NCI-H526 treated with DMSO at 0.1 percent for 48 hours (cell line): Measurements from ENCODE around the gene CRADD.
"Not testable (repeated sequence)": the region's sequence is repeated elsewhere in the genome, so short reads cannot be mapped to it uniquely, and the experiment has no call there.

Experiments
- DNase-seq: peaks from one replicate; lab custom pipeline; 2025; lab: John Stamatoyannopoulos, UW

CRADD gene

DNA sequence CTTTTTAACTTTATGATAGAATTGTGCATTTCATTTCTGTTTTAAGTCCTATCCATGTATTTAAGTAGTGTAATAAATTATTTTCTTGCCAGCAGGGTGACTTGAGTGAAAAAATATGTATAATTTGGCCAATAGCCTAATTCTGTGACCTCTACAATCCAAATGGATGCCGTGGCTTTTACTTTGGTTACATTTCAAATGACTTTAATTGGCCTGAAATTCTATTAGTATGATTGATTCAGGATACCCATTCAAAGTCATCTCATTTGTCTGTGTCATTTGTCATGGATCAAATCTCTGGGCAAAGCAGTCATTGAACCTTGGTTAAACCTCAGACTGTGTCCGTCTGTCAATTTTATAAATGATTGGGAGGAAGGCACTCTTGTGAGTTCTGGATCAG, 29.6 kb downstream of the CRADD start:
- DNase-seq: no peak

GRCh38 chr12:93707836-93708235, 30.7 kb downstream of the CRADD start:
- DNase-seq: no peak

GRCh38 chr12:93708952-93709351, 31.8 kb downstream of the CRADD start:
- no peak for DNase-seq

DNA sequence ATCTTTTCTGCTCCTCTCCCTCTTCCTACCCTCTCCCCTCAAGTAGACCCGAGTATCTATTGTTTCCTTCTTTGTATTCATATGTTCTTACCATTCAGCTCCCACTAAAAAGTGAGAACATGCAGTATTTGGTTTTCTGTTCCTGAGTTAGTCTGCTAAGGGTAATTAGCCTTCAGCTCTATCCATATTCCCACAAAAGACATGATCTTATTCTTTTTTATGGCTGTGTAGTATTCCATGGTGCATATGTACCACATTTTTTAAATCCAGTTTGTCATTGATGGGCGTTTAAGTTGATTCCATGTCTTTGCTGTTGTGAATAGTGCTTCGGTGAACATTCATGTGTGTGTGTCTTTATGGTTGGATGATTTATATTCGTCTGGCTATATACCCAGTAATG, 32.2 kb downstream of the CRADD start:
- DNase-seq: no peak

DNA sequence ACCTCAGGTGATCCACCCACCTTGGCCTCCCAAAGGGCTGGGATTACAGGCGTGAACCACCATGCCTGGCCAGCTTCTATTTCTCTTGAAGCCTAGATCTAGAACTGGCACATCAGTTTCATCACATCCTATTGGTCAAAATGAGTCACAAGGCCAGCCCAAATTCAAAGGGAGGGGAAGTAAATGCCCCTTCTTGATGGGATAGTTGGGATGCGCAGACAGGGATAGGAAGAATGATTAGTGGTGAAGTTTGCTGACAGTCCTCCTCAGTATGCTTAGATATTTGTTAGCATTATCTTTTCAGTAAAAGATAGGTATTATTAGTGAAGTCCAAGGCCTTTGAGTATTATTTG, 33.4 kb downstream of the CRADD start:
- no peak for DNase-seq

DNA sequence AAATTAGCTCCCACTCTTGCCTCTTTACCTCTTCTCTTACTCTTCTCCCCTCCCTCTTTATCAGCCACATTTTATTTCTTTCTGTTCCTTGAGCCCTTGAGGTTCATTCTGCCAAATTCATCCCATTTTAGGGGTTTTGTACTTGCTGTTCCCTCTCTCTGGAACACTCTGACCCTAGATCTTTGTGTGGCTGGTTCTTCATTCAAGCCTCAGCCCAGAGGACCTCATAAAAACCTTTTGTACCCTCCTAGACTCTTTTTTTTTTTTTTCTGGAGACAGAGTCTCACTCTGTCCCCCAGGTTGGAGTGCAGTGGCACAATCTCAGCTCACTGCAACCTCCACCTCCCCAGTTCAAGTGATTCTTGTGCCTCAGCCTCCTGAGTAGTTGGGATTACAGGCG, 34.3 kb downstream of the CRADD start:
- not testable (repeated sequence) for DNase-seq

GRCh38 chr12:93712200-93712599, 35.0 kb downstream of the CRADD start:
- DNase-seq: no peak

GRCh38 chr12:93713060-93713459, 35.9 kb downstream of the CRADD start:
- DNase-seq: no peak

DNA sequence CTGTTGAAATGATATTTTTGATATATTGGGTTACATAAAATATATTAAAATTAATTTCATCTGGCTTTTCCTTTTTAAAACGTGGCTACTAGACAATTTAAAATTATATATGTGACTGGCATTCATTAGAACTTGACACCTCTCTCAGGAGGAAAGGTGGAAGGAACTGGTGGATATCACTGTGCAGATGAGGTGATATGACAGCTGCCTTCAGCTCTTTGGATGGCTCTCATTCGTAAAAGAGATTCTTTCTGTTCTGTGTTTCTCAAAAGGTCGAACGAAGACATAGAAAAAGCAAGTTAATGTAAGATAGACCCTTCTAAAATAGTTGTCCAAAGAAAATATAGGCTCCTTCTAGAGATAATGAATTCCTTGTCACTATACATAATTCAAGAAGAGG, 36.6 kb downstream of the CRADD start:
- DNase-seq: no peak

DNA sequence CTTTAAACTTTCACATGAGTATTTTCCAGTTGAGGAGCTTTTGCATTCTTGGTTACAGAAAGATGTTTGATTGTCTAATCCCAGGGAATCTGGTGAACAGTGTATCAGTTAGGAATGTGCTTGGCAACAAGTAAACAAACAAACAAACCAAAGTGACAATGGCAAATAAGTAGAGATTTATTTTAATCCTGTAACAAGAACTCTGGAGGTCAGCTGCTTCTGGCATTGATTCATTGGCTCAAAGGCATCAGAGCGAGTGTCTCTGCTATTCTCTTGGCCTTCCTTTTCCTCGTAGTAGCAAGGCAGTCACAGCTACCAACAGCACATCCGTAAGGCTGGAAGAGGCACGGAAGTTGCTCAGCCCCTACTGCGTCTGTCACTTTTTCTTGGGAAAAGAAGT, 37.2 kb downstream of the CRADD start:
- no peak for DNase-seq

- DNase-seq: no peak
These were observed 42.5 kb downstream of the CRADD start for GRCh38 chr12:93719710-93720109.

DNA sequence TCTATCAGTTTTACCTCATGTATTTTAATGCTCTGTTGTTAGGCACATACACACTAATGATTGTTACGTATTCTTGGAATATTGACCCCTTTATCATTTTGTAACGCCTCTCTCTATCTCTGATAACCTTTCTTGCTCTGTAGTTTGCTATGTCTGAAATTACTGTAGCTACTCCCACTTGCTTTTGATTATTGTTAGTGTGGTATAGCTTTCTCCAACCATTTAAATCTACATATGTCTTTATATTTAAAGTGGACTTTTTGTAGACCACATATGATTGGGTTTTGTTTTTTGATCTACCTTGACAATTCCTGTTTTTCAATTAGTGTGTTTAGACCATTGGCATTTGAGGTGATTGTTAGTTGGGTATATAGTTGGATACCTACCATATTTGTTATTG, 43.4 kb downstream of the CRADD start:
- no peak for DNase-seq

DNA sequence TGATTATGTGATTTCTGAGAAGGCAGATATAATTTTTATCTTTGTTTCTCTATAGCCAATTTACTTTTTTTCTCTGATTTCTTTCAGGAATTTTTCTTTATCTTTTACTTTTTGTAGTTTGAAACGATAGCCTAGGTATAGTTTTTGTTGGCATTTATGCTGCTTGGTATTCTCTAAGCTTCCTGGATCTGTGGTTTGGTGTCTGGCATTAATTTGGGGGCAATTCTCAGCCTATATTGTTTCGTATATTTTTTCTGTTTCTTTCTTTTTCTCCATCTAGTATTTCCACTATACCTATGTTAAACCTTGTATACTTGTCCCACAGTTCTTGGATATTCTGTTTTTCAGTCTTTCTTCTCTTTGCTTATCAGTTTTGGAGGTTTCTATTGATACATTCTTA, 45.0 kb downstream of the CRADD start:
- no peak for DNase-seq

DNA sequence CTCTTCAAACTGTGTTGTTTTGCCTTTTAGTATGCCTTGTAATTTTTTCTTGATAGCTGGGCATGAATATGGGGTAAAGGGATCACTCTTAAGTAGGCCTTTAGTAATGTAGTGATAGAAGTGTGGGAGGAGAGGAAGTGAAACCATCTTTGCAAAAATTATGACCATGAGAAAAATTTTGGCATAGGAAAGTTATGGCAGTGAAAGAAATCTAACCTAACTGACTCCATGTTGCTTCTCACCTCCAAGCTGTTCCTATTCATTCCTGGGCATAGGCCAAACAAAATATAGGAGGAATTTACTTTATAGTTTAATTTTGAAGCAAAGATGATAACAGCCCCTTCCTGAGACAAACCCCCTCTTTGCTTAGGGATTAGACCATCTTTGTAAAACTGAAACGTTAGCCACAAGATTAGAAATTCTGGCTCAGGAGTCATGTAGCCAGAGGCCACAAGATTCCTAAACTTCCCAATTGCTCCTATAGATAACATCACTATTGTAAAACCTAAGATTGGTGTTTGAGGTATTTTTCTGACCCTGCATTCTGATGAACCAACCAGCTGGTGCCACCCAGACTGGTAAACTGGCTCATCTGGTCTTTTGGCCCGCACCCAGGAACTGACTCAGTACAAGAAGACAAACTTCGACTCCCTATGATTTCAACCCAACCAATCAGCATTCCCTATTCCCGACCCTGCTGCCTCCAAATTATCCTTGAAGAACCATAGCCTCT, 45.8 kb downstream of the CRADD start:
- DNase-seq: no peak

GRCh38 chr12:93723568-93723930, 46.4 kb downstream of the CRADD start:
- no peak for DNase-seq

GRCh38 chr12:93725531-93725930, 48.4 kb downstream of the CRADD start:
- no peak for DNase-seq

GRCh38 chr12:93727195-93727811, 50.1 kb downstream of the CRADD start:
- DNase-seq: no peak

DNA sequence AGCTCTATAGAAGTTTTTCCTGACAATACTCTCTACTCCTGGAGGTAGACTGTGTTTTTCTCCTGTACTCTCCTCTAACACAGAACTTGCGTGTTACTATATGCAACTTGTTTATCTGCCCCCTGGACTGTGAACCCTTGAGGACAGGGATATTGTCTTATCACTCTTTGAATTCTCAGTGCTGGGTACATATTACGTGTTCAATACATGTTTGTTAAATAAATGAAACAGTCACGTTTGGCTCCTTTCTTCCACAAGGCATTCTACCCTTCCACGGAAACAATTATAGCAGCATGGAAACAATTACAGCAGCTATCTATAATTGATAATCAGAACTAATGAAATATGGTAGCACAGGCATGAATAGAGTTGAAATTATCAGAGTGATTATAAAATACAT, 50.7 kb downstream of the CRADD start:
- DNase-seq: no peak

GRCh38 chr12:93729934-93730333, 52.8 kb downstream of the CRADD start:
- no peak for DNase-seq

DNA sequence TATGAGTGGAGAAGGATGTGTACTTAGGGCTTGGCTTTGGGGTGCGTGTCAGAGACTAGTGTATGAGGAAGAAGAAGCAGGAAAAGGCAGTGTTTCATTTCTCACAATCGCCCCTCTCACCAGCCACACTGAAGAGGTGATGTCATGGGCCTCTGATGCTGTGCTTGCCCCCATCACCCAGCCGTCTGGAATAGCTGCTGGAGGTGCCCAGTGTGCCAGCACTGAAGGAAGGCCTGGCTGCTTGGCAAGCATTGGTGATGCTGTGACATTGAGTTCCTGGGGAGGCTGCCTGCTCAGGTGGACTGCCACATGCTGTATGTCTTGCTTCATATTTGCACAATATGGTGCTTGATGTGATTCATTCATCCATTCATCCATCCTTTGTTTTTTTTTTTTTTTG, 56.2 kb downstream of the CRADD start:
- no peak for DNase-seq

DNA sequence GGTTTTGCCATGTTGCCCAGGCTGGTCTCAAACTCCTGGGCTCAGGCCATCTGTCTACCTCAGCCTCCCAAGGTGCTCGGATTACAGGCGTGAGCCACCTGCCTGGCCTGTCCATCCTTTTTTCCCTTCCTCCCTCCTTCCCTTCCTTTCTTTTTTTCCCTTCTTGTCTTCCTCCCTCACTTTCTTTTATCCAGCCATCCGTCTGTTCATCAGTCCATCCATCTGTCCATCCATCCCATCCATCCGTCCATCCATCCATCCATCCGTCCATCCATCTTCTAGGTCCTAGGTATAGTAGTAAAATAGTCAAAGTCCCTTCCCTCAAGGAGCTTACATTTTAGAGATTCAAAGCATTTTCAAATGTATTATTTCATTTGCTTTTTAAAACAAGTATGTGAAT, 56.8 kb downstream of the CRADD start:
- no peak for DNase-seq

DNA sequence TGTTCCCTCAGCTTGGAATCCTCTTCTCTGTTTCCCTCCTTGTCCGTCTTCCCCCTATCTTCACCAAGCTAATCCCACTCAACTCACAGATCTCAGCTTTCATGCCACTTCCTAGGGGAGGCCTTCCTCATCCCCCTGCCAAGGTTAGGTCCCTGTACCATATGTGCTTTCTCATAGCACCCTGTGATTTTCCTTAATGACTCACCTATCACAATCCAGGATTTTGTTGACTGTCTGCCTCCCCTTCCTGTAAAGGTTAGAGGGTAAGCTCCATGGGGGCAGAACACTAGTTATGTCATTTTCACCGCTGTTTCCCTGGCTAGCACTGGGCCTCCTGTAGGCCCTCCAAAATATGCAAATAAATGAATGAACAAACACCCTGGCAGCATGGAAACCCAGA, 57.6 kb downstream of the CRADD start:
- DNase-seq: no peak

GRCh38 chr12:93736640-93737178, 59.5 kb downstream of the CRADD start:
- DNase-seq: no peak
